ENCODE data around the gene NPLOC4. TPM values are rescaled to one million over a fixed set of nuclear protein-coding genes. Genes with fewer than 3 reads are reported as not detected.
A peak's percentile ranks its signal among the peaks of the same experiment; 100 is the strongest.

The NPLOC4 gene
- total RNA-seq, 1 experiment from 2014 or later: 146 TPM

GRCh38 chr17:81638683-81639082 is 1.8 kb upstream of the NPLOC4 start:
- TF ChIP-seq CTCF (IDR thresholded peaks at IDR 0.05; ENCODE audit: unreplicated experiment): no peak
- no peak overlapping the region for H3K27ac Mint-ChIP-seq (ENCODE audit: unreplicated experiment)
- H3K4me1 Mint-ChIP-seq (ENCODE audit: low read depth, unreplicated experiment): no peaks in the 10 kb centered on the region
- no peaks in the 10 kb centered on the region for H3K27me3 Mint-ChIP-seq (ENCODE audit: unreplicated experiment)
- intact Hi-C loops (cut with micrococcal nuclease; ENCODE audit: unreplicated experiment): no loop called here
- no TSS peak for BruUV-seq (replicated peaks)
- H3K36me3 Mint-ChIP-seq (ENCODE audit: insufficient read depth, unreplicated experiment): peaks cover 26% of the 10 kb centered on the region
- CTCF ChIA-PET: interaction anchor here (0.6 to 0.9 kb wide), 3 partner anchors 9 to 92 kb away, joined by 5 to 7 read pairs (median 5); no protein-coding TSS in a partner anchor
- H3K9me3 Mint-ChIP-seq (ENCODE audit: low read depth, unreplicated experiment): no peaks in the 10 kb centered on the region
- no peak overlapping the region for H3K4me3 Mint-ChIP-seq (ENCODE audit: low read depth, unreplicated experiment)
- no peak for DNase-seq

- no TSS peak for BruUV-seq (replicated peaks)
- Mint-ChIP-seq H3K4me3 (ENCODE audit: low read depth, unreplicated experiment) (peak overlapping the region; percentile 83), H3K4me1 (ENCODE audit: low read depth, unreplicated experiment) (no peaks in the 10 kb centered on the region), H3K9me3 (ENCODE audit: low read depth, unreplicated experiment) (no peaks in the 10 kb centered on the region), H3K36me3 (ENCODE audit: insufficient read depth, unreplicated experiment) (peaks cover 29% of the 10 kb centered on the region), H3K27ac (ENCODE audit: unreplicated experiment) (peak overlapping the region; percentile 88), H3K27me3 (ENCODE audit: unreplicated experiment) (no peaks in the 10 kb centered on the region)
- no peak for TF ChIP-seq CTCF (IDR thresholded peaks at IDR 0.05; ENCODE audit: unreplicated experiment)
- intact Hi-C loops (cut with micrococcal nuclease; ENCODE audit: unreplicated experiment): loop anchor here (2.0 kb wide), 1 partner anchor 29 kb away; no protein-coding TSS in a partner anchor
- CTCF ChIA-PET: no interaction called here
- DNase-seq: peak; percentile 33
Observed at GRCh38 chr17:81635973-81636504, 873 bp downstream of the NPLOC4 start.

GRCh38 chr17:81635431-81635830 is 1.5 kb downstream of the NPLOC4 start:
- TSS peak; percentile 54 for BruUV-seq (replicated peaks)
- TF ChIP-seq CTCF (IDR thresholded peaks at IDR 0.05; ENCODE audit: unreplicated experiment): no peak

GRCh38 chr17:81631482-81631881 is 5.4 kb downstream of the NPLOC4 start:
- no peak for TF ChIP-seq CTCF (IDR thresholded peaks at IDR 0.05; ENCODE audit: unreplicated experiment)
- no TSS peak for BruUV-seq (replicated peaks)
- Mint-ChIP-seq H3K4me3 (ENCODE audit: low read depth, unreplicated experiment) (no peak overlapping the region), H3K4me1 (ENCODE audit: low read depth, unreplicated experiment) (no peaks in the 10 kb centered on the region), H3K27ac (ENCODE audit: unreplicated experiment) (no peak overlapping the region), H3K9me3 (ENCODE audit: low read depth, unreplicated experiment) (no peaks in the 10 kb centered on the region), H3K27me3 (ENCODE audit: unreplicated experiment) (no peaks in the 10 kb centered on the region), H3K36me3 (ENCODE audit: insufficient read depth, unreplicated experiment) (peaks cover 64% of the 10 kb centered on the region)
- CTCF ChIA-PET: interaction anchor here (0.6 to 0.8 kb wide), 2 partner anchors 29 to 65 kb away, joined by 3 to 4 read pairs; no protein-coding TSS in a partner anchor
- no peak for DNase-seq
- intact Hi-C loops (cut with micrococcal nuclease; ENCODE audit: unreplicated experiment): no loop called here

More at GRCh38 chr17:81635431-81635830, 1.5 kb downstream of the NPLOC4 start:
- Mint-ChIP-seq H3K27ac (ENCODE audit: unreplicated experiment) (peak overlapping the region; percentile 88), H3K4me3 (ENCODE audit: low read depth, unreplicated experiment) (peak overlapping the region; percentile 83), H3K9me3 (ENCODE audit: low read depth, unreplicated experiment) (no peaks in the 10 kb centered on the region), H3K36me3 (ENCODE audit: insufficient read depth, unreplicated experiment) (peaks cover 31% of the 10 kb centered on the region), H3K27me3 (ENCODE audit: unreplicated experiment) (no peaks in the 10 kb centered on the region), H3K4me1 (ENCODE audit: low read depth, unreplicated experiment) (no peaks in the 10 kb centered on the region)
- intact Hi-C loops (cut with micrococcal nuclease; ENCODE audit: unreplicated experiment): no loop called here
- CTCF ChIA-PET: no interaction called here
- peak; percentile 57 for DNase-seq
